K562 (cell line): Measurements from ENCODE around the gene COMTD1. TPM values are rescaled to one million over a fixed set of nuclear protein-coding genes. Genes with fewer than 3 reads are reported as not detected.
A peak's percentile ranks its signal among the peaks of the same experiment; 100 is the strongest.

Experiments
- CAMTA2 ChIP-seq: fragments of 250-450 bp; sonication (Bioruptor Pico); conservative IDR thresholded peaks from 2 replicates; pipeline ENCODE4 v1.5.1; 2022
- JUND ChIP-seq, 2 experiments: IDR thresholded peaks; 2 replicates in 1 of 2; 3 replicates in 1 of 2; pipeline ENCODE4 v1.6.1; 2011; ENCODE audit warnings: borderline replicate concordance in 2 of 2, low read depth in 2 of 2, low read length in 2 of 2, improper control_type of control experiment in 1 of 2, missing biosample characterization in 1 of 2, missing genetic modification characterization in 1 of 2, missing genetic modification reagents in 1 of 2
- MYC ChIP-seq, 2 experiments: fragments of 250-450 bp in 1 of 2; sonication (Bioruptor Pico) in 1 of 2; IDR thresholded peaks; 2 replicates each; pipeline versions ENCODE4 v1.5.1 to v1.6.1; 2012 to 2021; ENCODE audit warnings: low read depth in 2 of 2, borderline replicate concordance in 1 of 2, improper control_type of control experiment in 1 of 2, low read length in 1 of 2, mild to moderate bottlenecking in 1 of 2, moderate library complexity in 1 of 2
- NFXL1 ChIP-seq: fragments of 450-650 bp; formaldehyde crosslinking; IDR thresholded peaks from 2 replicates; pipeline ENCODE4 v1.4.0; 2021; ENCODE audit warnings: mild to moderate bottlenecking
- PTTG1 ChIP-seq: fragments of 450-650 bp; IDR thresholded peaks from 2 replicates; pipeline ENCODE4 v1.6.1; 2016; ENCODE audit warnings: low read depth, mild to moderate bottlenecking, missing genetic modification characterization, missing compliant biosample characterization
- SETDB1 ChIP-seq: IDR thresholded peaks from one replicate; pipeline ENCODE4 v1.6.1; 2012; ENCODE audit warnings: low read length, control low read depth, inconsistent platforms
- TAF1 ChIP-seq: IDR thresholded peaks from 2 replicates; pipeline ENCODE4 v1.6.1; 2011; ENCODE audit warnings: mild to moderate bottlenecking, low read length, moderate library complexity; ENCODE audit not compliant: insufficient read depth, control insufficient read depth, severe bottlenecking; ENCODE audit errors: extremely low read depth
- TBP ChIP-seq: optimal IDR thresholded peaks from 2 replicates; pipeline ENCODE3; 2011; ENCODE audit warnings: low read depth, low read length, improper control_type of control experiment
- ZKSCAN1 ChIP-seq: fragments of 150-350 bp; IDR thresholded peaks from 2 replicates; pipeline ENCODE4 v1.6.1; 2016; ENCODE audit warnings: low read depth, low read length
- ZNF165 ChIP-seq: fragments of 250-450 bp; sonication (Bioruptor Pico); IDR thresholded peaks from 2 replicates; pipeline ENCODE4 v1.4.0; 2020; ENCODE audit warnings: borderline replicate concordance
- ZNF3 ChIP-seq: fragments of 250-450 bp; sonication (Bioruptor Pico); IDR thresholded peaks from 2 replicates; pipeline ENCODE4 v1.5.0; 2021; ENCODE audit warnings: mild to moderate bottlenecking, moderate library complexity
- ZNF311 ChIP-seq: fragments of 250-450 bp; sonication (Bioruptor Pico); IDR thresholded peaks from 2 replicates; pipeline ENCODE4 v1.4.0; 2020; ENCODE audit warnings: mild to moderate bottlenecking, moderate library complexity
- ZNF583 ChIP-seq: fragments of 250-450 bp; sonication (Bioruptor Pico); IDR thresholded peaks from 2 replicates; pipeline ENCODE4 v1.4.0; 2020
- polyA plus RNA-seq, 8 experiments: library from polyadenylated mRNA; depleted of rRNA in 4 of 8; stranded (reverse) in 5 of 8; unstranded in 3 of 8; fragments of >200 nt; fragmentation: Nextera tagmentation in 2 of 8; fragmentation: Illumina TruSeq in 1 of 8; extraction: Ambion mirVana in 2 of 8; extraction: Trizol in 1 of 8; gene quantifications; 2 replicates each; pipeline versions ENCODE4 v1.2.1 to v1.2.3, GENCODE V29; 2011 to 2014; ENCODE audit warnings: inconsistent platforms in 1 of 8, missing spikeins in 1 of 8
- total RNA-seq, 7 experiments: library from RNA; depleted of rRNA in 6 of 7; stranded (reverse); fragments of >200 nt in 6 of 7; fragmentation: Illumina TruSeq in 2 of 7; extraction: Trizol in 2 of 7; gene quantifications; 2 replicates each; pipeline versions ENCODE4 v1.2.1 to v1.2.3, GENCODE V29; 2011 to 2021; ENCODE audit warnings: low replicate concordance in 1 of 7
- TF ChIP-seq, protein P1 (sequence below): fragments of 450-650 bp; IDR thresholded peaks from 2 replicates; pipeline ENCODE4 v1.6.1; 2018; ENCODE audit not compliant: partially characterized antibody
- TF ChIP-seq, protein P2 (sequence below): fragments of 250-450 bp; sonication (Bioruptor Pico); IDR thresholded peaks from 2 replicates; pipeline ENCODE4 v1.8.0; 2021; ENCODE audit warnings: mild to moderate bottlenecking, moderate library complexity
- TF ChIP-seq, protein P3 (sequence below): fragments of 250-450 bp; sonication (Bioruptor Pico); IDR thresholded peaks from 2 replicates; pipeline ENCODE4 v1.6.1; 2021; ENCODE audit warnings: mild to moderate bottlenecking
- TF ChIP-seq, protein P4 (sequence below): fragments of 450-650 bp; formaldehyde crosslinking; conservative IDR thresholded peaks from 2 replicates; pipeline ENCODE4 v1.4.0; 2022; ENCODE audit warnings: mild to moderate bottlenecking, missing genetic modification characterization
- TF ChIP-seq, protein P5 (sequence below): fragments of 450-650 bp; formaldehyde crosslinking; IDR thresholded peaks from 2 replicates; pipeline ENCODE4 v1.4.0; 2020; ENCODE audit warnings: mild to moderate bottlenecking, moderate library complexity

Gene COMTD1
- total and polyA plus RNA-seq, 9 of the 15 experiments (the other 6 are each of a cell fraction or from before 2014, with no cell fraction given), result 0.41 to 112 (median 13.7) TPM

DNA sequence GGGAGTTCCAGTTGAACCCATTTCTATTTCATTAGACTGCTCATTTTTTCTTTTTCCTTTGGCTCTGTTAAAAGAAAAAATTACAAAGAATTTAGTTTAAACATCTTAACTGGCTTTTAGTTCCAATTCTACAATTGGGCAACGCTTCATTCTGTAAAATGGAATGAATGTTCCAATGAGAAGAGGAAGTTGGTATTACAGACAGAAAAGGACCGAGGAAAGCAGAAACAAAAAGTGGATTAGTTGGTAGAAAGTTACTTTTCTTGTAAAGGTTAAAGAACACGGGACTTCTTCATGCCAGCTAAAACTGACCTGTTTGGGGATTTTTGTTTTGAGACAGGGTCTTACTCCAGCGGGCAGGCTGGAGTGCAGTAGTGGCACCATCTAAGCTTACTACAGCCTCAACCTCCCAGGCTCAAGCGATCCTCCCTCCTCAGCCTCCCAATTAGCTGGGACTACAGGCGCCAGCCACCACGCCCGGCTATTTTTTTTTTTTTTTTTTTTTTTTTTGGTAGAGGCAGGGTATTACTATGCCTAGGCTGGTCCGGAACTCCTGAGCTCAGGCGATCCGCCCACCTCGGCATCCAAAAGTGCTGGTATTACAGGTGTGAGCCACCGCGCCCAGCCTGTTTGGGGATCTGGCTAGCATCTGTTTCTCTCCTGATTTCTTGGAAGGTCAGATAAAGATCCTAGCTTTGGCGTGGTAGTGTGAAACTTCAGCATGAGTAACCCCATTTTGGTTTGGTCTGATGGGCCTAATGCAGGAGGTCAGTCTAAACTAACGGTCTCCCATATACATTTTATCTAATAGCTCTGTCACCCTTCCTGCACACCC is 26.5 kb downstream of the COMTD1 start (continued):
- TF ChIP-seq, protein P1, sequence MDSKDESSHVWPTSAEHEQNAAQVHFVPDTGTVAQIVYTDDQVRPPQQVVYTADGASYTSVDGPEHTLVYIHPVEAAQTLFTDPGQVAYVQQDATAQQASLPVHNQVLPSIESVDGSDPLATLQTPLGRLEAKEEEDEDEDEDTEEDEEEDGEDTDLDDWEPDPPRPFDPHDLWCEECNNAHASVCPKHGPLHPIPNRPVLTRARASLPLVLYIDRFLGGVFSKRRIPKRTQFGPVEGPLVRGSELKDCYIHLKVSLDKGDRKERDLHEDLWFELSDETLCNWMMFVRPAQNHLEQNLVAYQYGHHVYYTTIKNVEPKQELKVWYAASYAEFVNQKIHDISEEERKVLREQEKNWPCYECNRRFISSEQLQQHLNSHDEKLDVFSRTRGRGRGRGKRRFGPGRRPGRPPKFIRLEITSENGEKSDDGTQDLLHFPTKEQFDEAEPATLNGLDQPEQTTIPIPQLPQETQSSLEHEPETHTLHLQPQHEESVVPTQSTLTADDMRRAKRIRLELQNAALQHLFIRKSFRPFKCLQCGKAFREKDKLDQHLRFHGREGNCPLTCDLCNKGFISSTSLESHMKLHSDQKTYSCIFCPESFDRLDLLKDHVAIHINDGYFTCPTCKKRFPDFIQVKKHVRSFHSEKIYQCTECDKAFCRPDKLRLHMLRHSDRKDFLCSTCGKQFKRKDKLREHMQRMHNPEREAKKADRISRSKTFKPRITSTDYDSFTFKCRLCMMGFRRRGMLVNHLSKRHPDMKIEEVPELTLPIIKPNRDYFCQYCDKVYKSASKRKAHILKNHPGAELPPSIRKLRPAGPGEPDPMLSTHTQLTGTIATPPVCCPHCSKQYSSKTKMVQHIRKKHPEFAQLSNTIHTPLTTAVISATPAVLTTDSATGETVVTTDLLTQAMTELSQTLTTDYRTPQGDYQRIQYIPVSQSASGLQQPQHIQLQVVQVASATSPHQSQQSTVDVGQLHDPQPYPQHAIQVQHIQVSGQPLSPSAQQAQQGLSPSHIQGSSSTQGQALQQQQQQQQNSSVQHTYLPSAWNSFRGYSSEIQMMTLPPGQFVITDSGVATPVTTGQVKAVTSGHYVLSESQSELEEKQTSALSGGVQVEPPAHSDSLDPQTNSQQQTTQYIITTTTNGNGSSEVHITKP, result no peak
- TF ChIP-seq, protein P2, sequence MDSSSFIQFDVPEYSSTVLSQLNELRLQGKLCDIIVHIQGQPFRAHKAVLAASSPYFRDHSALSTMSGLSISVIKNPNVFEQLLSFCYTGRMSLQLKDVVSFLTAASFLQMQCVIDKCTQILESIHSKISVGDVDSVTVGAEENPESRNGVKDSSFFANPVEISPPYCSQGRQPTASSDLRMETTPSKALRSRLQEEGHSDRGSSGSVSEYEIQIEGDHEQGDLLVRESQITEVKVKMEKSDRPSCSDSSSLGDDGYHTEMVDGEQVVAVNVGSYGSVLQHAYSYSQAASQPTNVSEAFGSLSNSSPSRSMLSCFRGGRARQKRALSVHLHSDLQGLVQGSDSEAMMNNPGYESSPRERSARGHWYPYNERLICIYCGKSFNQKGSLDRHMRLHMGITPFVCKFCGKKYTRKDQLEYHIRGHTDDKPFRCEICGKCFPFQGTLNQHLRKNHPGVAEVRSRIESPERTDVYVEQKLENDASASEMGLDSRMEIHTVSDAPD (CRISPR knock-in tag), result peak; percentile 85
- TF ChIP-seq TAF1, result no peak
- TF ChIP-seq, protein P3, sequence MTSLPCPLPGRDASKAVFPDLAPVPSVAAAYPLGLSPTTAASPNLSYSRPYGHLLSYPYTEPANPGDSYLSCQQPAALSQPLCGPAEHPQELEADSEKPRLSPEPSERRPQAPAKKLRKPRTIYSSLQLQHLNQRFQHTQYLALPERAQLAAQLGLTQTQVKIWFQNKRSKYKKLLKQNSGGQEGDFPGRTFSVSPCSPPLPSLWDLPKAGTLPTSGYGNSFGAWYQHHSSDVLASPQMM, result no peak
- peak; percentile 96 for TF ChIP-seq ZNF583 (CRISPR knock-in tag)
- TF ChIP-seq ZNF3, result no peak
- TF ChIP-seq, protein P4, sequence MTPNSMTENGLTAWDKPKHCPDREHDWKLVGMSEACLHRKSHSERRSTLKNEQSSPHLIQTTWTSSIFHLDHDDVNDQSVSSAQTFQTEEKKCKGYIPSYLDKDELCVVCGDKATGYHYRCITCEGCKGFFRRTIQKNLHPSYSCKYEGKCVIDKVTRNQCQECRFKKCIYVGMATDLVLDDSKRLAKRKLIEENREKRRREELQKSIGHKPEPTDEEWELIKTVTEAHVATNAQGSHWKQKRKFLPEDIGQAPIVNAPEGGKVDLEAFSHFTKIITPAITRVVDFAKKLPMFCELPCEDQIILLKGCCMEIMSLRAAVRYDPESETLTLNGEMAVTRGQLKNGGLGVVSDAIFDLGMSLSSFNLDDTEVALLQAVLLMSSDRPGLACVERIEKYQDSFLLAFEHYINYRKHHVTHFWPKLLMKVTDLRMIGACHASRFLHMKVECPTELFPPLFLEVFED (CRISPR knock-in tag), result peak; percentile 21; the same call in 1 of the 2 replicates
- TF ChIP-seq, protein P5, sequence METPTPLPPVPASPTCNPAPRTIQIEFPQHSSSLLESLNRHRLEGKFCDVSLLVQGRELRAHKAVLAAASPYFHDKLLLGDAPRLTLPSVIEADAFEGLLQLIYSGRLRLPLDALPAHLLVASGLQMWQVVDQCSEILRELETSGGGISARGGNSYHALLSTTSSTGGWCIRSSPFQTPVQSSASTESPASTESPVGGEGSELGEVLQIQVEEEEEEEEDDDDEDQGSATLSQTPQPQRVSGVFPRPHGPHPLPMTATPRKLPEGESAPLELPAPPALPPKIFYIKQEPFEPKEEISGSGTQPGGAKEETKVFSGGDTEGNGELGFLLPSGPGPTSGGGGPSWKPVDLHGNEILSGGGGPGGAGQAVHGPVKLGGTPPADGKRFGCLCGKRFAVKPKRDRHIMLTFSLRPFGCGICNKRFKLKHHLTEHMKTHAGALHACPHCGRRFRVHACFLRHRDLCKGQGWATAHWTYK (CRISPR knock-in tag), result peak; percentile 96
- peak; percentile 73; the same call in 1 of the 2 replicates for TF ChIP-seq ZNF165 (CRISPR knock-in tag)
- no peak for TF ChIP-seq ZKSCAN1
- no peak for TF ChIP-seq SETDB1
- no peak for TF ChIP-seq MYC (IDR thresholded peaks at IDR 0.05; ENCODE audit: low read depth, low read length)
- TF ChIP-seq MYC (CRISPR knock-in tag; IDR thresholded peaks at IDR 0.05; ENCODE audit: borderline replicate concordance, low read depth), result peak; percentile 87; the same call in 1 of the 2 replicates
- TF ChIP-seq JUND (IDR thresholded peaks at IDR 0.05; ENCODE audit: borderline replicate concordance, low read depth, low read length), result no peak
- peak; percentile 63; the same call in 1 of the 3 replicates for TF ChIP-seq JUND (tag; IDR thresholded peaks at IDR 0.05; ENCODE audit: borderline replicate concordance, low read depth, low read length)
- TF ChIP-seq TBP, result no peak
- TF ChIP-seq PTTG1 (tag), result peak; percentile 89
- TF ChIP-seq NFXL1 (CRISPR knock-in tag), result peak; percentile 60; the same call in 1 of the 2 replicates
- peak; percentile 96 for TF ChIP-seq CAMTA2 (CRISPR knock-in tag)
- peak; percentile 94 for TF ChIP-seq ZNF311 (CRISPR knock-in tag)
